Colon (tissue), 2 donors: Measurements from ENCODE around the gene MAS1.

Source experiments
- FAIRE-seq: peaks from 2 replicates; lab custom pipeline; 2012; peaks lifted over from hg19 to GRCh38; lab: Jason Lieb, UNC
- donor health status: control.
- donor health status: control.

Gene MAS1

DNA sequence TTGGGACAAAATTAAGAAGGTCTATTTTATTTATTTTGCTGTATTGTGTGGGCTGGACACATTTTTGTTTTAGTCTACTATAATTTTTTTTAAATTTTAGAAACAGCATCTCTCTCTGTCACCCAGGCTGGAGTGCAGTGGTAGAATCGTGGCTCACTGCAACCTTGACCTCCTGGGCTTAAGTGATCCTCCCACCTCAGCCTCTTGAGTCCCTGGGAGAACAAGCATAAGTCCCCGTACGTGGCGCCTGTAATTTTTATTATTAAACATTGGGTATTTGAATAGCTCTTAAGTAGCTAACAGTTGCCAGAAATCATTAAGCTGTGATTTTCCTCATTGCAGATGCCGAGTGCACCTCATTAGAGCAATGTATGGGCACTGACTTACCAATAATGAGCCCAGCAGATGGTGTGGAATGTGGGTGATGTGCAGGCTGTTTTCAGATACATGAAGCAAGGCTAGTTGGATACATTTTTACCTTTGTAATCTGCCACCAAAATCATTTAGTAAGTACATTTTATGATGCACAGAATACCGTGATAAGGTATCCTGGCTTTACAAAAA, 10.3 kb upstream of the MAS1 start:
- no peak for FAIRE-seq

DNA sequence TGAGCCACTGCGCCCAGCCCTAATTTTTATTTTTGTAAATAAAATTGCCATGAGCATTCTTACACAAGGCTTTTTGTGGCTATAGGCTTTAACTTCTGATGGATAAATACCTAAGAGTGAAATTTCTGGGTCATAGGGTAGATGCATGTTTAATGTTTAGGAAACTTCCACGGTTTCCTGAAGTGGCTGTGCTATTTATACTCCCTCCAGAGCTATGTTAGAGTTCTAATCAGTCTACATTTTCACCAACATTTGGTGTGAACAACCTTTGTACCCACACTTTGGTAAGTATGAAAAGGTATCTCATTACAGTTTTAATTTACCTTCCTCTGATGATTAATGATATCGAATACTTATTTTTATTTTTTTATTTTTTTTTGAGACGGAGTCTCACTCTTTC, 6.1 kb upstream of the MAS1 start:
- FAIRE-seq: no peak

GRCh38 chr6:159886270-159886669, 4.5 kb upstream of the MAS1 start:
- FAIRE-seq: no peak

- no peak for FAIRE-seq
These were observed 3.6 kb upstream of the MAS1 start for GRCh38 chr6:159887146-159887545.

GRCh38 chr6:159887761-159888160, 3.0 kb upstream of the MAS1 start:
- FAIRE-seq: no peak

DNA sequence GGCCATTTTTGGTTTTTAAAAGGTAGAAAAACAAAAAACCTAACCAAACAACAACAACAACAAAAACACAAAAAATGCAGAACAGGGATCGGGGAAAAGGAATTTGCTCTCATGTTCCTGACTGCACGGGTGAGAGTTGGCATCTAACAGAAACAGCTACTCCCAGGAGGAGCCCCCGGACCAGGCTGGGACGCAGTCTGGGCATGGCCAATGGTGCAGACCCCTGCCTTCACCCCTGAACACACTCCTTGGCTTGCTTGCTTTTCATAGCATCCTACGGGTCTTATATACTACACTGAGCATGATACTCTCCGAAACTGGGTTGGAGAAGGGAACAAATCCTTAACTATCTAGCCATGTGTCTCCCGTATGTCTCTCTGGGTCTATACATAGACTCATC, 587 bp upstream of the MAS1 start:
- no peak for FAIRE-seq

GRCh38 chr6:159892053-159892452, 1.3 kb downstream of the MAS1 start:
- FAIRE-seq: no peak

DNA sequence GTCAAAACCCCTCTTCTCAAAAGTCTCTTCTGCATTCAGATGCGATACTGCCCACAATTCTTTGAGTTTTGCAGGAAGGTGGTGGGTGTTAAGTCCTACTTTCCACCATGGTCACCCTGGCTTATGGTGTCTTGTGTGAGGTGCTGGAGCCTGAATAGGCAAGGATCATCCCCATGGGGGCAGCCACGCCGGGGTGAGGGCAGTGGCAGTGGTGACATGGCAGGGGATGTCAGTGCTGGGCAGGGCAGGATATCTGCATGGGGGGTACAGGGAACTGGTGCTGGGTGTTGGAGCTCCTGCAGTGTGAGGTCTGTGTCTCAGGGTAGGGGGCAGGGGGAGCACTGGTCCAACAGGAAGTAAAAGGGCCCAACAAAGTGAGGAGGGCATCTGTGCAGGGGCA, 2.3 kb downstream of the MAS1 start:
- FAIRE-seq: no peak

GRCh38 chr6:159894991-159895390, 4.2 kb downstream of the MAS1 start:
- no peak for FAIRE-seq

- no peak for FAIRE-seq
These were observed 6.8 kb downstream of the MAS1 start for GRCh38 chr6:159897603-159898002.

DNA sequence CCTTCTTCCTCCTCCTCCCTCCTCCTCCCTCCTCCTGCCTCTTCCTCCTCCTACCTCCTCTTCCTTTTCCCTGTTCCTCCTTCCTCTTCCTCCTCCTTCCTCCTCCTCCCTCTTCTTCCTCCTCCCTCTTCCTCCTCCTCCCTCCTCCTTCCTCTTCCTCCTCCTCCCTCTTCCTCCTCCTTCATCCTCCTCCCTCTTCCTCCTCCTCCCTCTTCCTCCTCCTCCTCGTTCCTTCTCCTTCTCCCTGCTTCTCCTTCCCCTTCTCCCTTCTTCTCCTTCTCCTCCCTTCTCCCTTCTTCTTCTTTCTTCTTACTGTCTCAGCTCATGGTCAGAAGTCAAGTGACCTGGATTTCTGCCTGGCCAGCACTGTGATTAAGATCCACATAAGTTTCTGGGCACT, 7.7 kb downstream of the MAS1 start:
- FAIRE-seq: no peak

GRCh38 chr6:159899994-159900745, 9.4 kb downstream of the MAS1 start:
- FAIRE-seq: no peak

GRCh38 chr6:159902620-159903019, 11.8 kb downstream of the MAS1 start:
- no peak for FAIRE-seq

GRCh38 chr6:159904497-159904911, 13.7 kb downstream of the MAS1 start:
- no peak for FAIRE-seq

DNA sequence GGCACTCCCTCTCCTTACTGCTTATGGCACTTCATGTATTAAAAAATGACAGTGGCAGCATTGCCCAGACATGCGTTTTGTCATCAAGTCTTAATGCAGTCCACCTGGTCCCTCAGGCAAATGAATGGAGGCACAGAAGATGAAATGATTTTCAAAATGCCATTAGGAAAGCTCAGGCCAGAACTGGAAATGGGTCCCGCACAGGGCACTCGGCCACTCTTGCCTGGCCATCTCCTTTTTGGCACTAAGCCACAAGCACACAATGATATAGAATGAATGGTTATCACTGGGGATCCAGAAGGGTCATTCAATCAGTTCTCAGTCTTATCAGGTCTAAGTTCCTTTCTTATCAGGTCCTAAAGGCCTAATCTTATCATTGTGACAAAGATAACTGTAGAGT, 15.6 kb downstream of the MAS1 start:
- no peak for FAIRE-seq

GRCh38 chr6:159908535-159908934, 17.7 kb downstream of the MAS1 start:
- FAIRE-seq: no peak

- FAIRE-seq: no peak
These were observed 18.2 kb downstream of the MAS1 start for GRCh38 chr6:159908979-159909378.

- FAIRE-seq: no peak
These were observed 19.6 kb downstream of the MAS1 start for GRCh38 chr6:159910342-159910741.

- no peak for FAIRE-seq
These were observed 22.6 kb downstream of the MAS1 start for GRCh38 chr6:159913375-159913774.

DNA sequence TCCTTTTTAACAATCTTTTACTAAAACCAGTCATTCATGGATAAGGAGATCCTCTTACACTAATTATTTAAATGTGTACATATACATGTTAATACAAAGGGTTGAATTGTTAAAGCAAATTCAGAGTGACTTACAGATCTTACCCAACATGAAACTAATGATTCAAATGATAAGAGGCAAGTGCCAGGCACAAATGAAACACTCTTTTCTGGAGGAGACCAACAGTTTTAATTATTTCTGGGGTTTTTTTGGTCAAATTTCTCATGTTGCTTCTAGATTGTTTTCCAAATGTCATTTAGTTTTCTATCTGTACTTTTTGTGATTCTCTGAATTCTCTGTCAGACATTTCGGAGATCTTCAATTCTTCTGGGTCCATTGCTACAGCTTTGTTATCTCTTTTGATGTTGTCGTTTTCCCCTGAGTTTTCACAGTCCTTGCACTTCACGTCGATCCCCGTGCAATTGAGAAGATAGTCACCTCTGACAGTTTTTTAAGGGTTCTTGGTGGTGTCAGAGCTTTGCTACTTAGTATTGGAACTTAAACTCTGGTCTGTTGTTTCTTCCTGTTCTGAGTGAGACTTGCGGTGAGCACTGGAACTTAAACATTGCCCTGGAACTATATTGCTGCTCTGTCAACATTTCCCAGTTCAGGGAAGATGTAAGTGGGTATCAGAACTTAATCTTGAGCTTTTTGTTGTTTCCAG, 23.2 kb downstream of the MAS1 start:
- no peak for FAIRE-seq

- no peak for FAIRE-seq
These were observed 23.8 kb downstream of the MAS1 start for GRCh38 chr6:159914565-159914923.

GRCh38 chr6:159915397-159915796, 24.6 kb downstream of the MAS1 start:
- FAIRE-seq: no peak

DNA sequence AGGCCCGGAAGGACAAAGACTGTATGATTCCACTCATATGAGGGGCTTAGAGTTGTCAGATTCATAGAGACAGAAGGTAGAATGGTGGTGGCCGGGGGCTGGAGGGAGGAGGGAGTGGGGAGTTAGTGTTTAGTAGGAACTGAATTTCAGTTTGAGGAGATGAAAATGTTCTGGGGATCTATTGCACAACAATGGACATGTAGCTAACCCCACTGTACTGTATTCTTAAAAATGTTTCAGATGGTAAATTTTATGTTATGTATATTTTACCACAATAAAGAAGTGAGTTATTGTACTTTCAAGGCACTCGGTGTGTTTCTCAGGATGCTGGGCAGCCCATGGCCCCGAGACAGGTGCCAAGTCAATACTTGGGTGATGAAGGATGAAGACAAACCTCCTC, 25.4 kb downstream of the MAS1 start:
- no peak for FAIRE-seq

DNA sequence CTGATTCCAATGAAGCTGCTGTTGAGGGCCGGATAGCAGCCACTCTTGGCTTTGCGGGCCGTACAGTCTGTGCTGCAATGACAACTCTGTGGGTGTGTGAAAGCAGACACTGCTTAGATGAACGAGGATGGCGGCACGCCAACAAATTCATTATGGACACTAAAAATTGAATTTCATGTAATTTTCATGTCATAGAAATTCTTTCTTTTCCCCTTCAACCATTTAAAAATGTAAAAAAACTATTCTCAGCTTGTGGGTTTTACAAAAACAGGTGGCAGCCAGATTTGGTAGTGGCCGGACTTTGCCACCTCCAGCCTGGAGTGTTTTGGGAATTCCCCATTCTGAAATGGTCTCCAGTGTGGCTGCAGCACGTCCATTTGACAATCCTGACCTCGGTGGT, 26.0 kb downstream of the MAS1 start:
- no peak for FAIRE-seq
